GM12892 (cell line): ENCODE measurements around the gene TRIO.

Experiments used
- POLR2A ChIP-seq: IDR thresholded peaks from 2 replicates; pipeline ENCODE4 v1.6.1; 2011; ENCODE audit warnings: low read depth, low read length, control low read depth
- POLR2AphosphoS5 ChIP-seq: IDR thresholded peaks from 2 replicates; pipeline ENCODE4 v1.6.1; 2011; ENCODE audit warnings: low read depth, low read length, control low read depth
- TAF1 ChIP-seq: IDR thresholded peaks from 2 replicates; pipeline ENCODE4 v1.6.1; 2011; ENCODE audit warnings: low read depth, mild to moderate bottlenecking, control low read depth, low read length, borderline replicate concordance

DNA sequence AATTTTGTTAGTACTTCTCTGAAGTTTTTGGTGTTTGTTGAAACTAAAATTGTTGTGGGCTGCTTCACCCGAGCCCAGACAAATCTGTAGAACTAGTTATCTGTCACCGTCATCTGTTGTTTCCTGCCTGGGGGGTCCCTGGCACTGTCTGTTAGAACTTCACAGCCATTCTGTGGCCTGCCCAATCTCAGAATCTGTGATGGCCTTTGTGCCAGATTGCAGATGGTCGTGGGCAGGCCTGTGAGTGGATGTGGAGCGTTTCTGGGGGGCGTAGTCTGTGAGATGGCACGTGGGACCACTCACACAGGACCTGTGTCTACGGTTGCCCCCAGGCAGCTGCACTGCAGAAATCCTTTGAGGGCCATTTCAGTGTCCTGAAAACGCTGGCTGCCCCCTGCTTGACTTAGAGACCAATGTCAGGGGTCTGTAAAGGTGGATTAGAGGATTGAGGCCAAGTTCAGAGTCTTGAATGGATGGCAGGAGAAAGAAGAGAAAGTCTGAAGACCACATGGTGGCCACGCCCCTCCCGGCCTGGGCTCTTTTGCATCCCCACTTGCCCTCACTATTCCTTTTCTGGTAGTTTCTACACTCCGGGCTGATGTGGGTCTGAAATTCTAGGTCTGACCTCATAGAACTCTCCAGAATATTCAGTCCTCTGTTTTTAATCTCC, 38.3 kb downstream of the TRIO start:
- TF ChIP-seq POLR2A (no peak), POLR2AphosphoS5 (no peak), TAF1 (no peak)
